ENCODE measurements around the gene PELO. TPM values are rescaled to one million over a fixed set of nuclear protein-coding genes. Genes with fewer than 3 reads are reported as not detected.

PELO gene
- total and polyA plus RNA-seq, 7 experiments from 2014 or later = 4.6 to 16.8 (median 8.4) TPM

- POLR2A ChIA-PET = no interaction called here
- no peak for DNase-seq
- H3K9me3 ChIP-seq (ENCODE audit: control insufficient read depth in 2 of 3, low read length in 3 of 3) = no peaks in the 10 kb centered on the region
- CTCF ChIA-PET = no interaction called here
- Mint-ChIP-seq H3K4me3 (no peak overlapping the region), H3K27me3 (peaks cover 0 to 3% (median 0%) of the 10 kb centered on the region in 5 donors), H3K27ac (no peak overlapping the region), H3K36me3 (peaks cover 0 to 13% (median 8%) of the 10 kb centered on the region in 5 donors), H3K4me1 (peaks cover 5 to 32% (median 24%) of the 10 kb centered on the region in 7 donors), H3K9me3 (no peaks in the 10 kb centered on the region)
- no peaks in the 10 kb centered on the region for H3K27me3 ChIP-seq (ENCODE audit: control insufficient read depth in 2 of 2, insufficient read depth in 2 of 2, low read length in 2 of 2)
- H3K36me3 ChIP-seq (ENCODE audit: control insufficient read depth in 2 of 3, insufficient read depth in 3 of 3, low read length in 3 of 3) = no peaks in the 10 kb centered on the region
- intact Hi-C loops (cut with micrococcal nuclease) = loop anchor here (1.0 to 10.0 kb wide), 2 partner anchors 8 to 1496 kb away; no protein-coding TSS in a partner anchor
- peaks cover 0 to 3% of the 10 kb centered on the region in 2 donors for H3K4me1 ChIP-seq (ENCODE audit: control insufficient read depth in 2 of 2, insufficient read depth in 2 of 2, low read length in 2 of 2)
- H3K4me3 ChIP-seq (ENCODE audit: low read length) = no peak overlapping the region
- H3K27ac ChIP-seq (ENCODE audit: low read depth, low read length) = no peak overlapping the region
- no peak for ATAC-seq
Observed at GRCh38 chr5:52808316-52808901, 20.7 kb downstream of the PELO start.

- Histone ChIP-seq H3K36me3 (ENCODE audit: control insufficient read depth in 2 of 3, insufficient read depth in 3 of 3, low read length in 3 of 3) (no peaks in the 10 kb centered on the region), H3K4me1 (ENCODE audit: control insufficient read depth in 2 of 2, insufficient read depth in 2 of 2, low read length in 2 of 2) (no peaks in the 10 kb centered on the region), H3K9me3 (ENCODE audit: control insufficient read depth in 2 of 3, low read length in 3 of 3) (no peaks in the 10 kb centered on the region), H3K4me3 (ENCODE audit: low read length) (no peak overlapping the region), H3K27me3 (ENCODE audit: control insufficient read depth in 2 of 2, insufficient read depth in 2 of 2, low read length in 2 of 2) (no peaks in the 10 kb centered on the region), H3K27ac (ENCODE audit: low read depth, low read length) (no peak overlapping the region)
- Mint-ChIP-seq H3K4me1 (peaks cover 3 to 23% (median 11%) of the 10 kb centered on the region in 7 donors), H3K27me3 (peaks cover 0 to 7% (median 0%) of the 10 kb centered on the region in 5 donors), H3K36me3 (peaks cover 0 to 8% (median 3%) of the 10 kb centered on the region in 5 donors), H3K27ac (no peak overlapping the region), H3K4me3 (no peak overlapping the region), H3K9me3 (no peaks in the 10 kb centered on the region)
- DNase-seq = no peak
- POLR2A ChIA-PET = no interaction called here
- CTCF ChIA-PET = interaction anchor here (0.5 kb wide), 1 partner anchor 40 kb away, joined by 4 read pairs; no protein-coding TSS in a partner anchor
- intact Hi-C loops (cut with micrococcal nuclease) = loop anchor here in 1 of 2 donors (10.0 kb wide), 1 partner anchor 1495 kb away; no protein-coding TSS in a partner anchor
- peak; percentile 38 for ATAC-seq
Observed at GRCh38 chr5:52809884-52810283, 22.2 kb downstream of the PELO start.

- Histone ChIP-seq H3K27ac (ENCODE audit: low read depth, low read length) (no peak overlapping the region), H3K27me3 (ENCODE audit: control insufficient read depth in 2 of 2, insufficient read depth in 2 of 2, low read length in 2 of 2) (no peaks in the 10 kb centered on the region), H3K9me3 (ENCODE audit: control insufficient read depth in 2 of 3, low read length in 3 of 3) (no peaks in the 10 kb centered on the region), H3K4me1 (ENCODE audit: control insufficient read depth in 2 of 2, insufficient read depth in 2 of 2, low read length in 2 of 2) (no peaks in the 10 kb centered on the region), H3K4me3 (ENCODE audit: low read length) (no peak overlapping the region), H3K36me3 (ENCODE audit: control insufficient read depth in 2 of 3, insufficient read depth in 3 of 3, low read length in 3 of 3) (no peaks in the 10 kb centered on the region)
- POLR2A ChIA-PET = no interaction called here
- CTCF ChIA-PET = interaction anchor here (0.5 kb wide), 1 partner anchor 39 kb away, joined by 4 read pairs; no protein-coding TSS in a partner anchor
- Mint-ChIP-seq H3K4me3 (no peak overlapping the region), H3K9me3 (no peaks in the 10 kb centered on the region), H3K27ac (no peak overlapping the region), H3K36me3 (peaks cover 0 to 3% (median under 1%) of the 10 kb centered on the region in 5 donors), H3K4me1 (peaks cover 0 to 18% (median 6%) of the 10 kb centered on the region in 7 donors), H3K27me3 (peaks cover 0 to 10% (median 0%) of the 10 kb centered on the region in 5 donors)
- no peak for ATAC-seq
- DNase-seq = no peak
- intact Hi-C loops (cut with micrococcal nuclease) = no loop called here
Observed at GRCh38 chr5:52810426-52810825, 22.7 kb downstream of the PELO start.

GRCh38 chr5:52811067-52811749 is 23.5 kb downstream of the PELO start:
- peaks cover 0 to 3% (median 0%) of the 10 kb centered on the region in 5 donors for H3K36me3 Mint-ChIP-seq
- H3K27ac ChIP-seq (ENCODE audit: low read depth, low read length) = no peak overlapping the region
- peak; percentile 81 for ATAC-seq

GRCh38 chr5:52814352-52815148 is 26.8 kb downstream of the PELO start:
- H3K36me3 ChIP-seq (ENCODE audit: control insufficient read depth in 2 of 3, insufficient read depth in 3 of 3, low read length in 3 of 3) = no peaks in the 10 kb centered on the region
- CTCF ChIA-PET = interaction anchor here (0.6 kb wide), 1 partner anchor 44 kb away, joined by 3 read pairs; no protein-coding TSS in a partner anchor

More at GRCh38 chr5:52811067-52811749, 23.5 kb downstream of the PELO start:
- CTCF ChIA-PET = interaction anchor here (1.4 kb wide), 1 partner anchor 118 kb away, joined by 6 read pairs; no protein-coding TSS in a partner anchor
- peaks cover 0 to 18% (median 0%) of the 10 kb centered on the region in 7 donors for H3K4me1 Mint-ChIP-seq
- Histone ChIP-seq H3K4me1 (ENCODE audit: control insufficient read depth in 2 of 2, insufficient read depth in 2 of 2, low read length in 2 of 2) (no peaks in the 10 kb centered on the region), H3K4me3 (ENCODE audit: low read length) (no peak overlapping the region), H3K27me3 (ENCODE audit: control insufficient read depth in 2 of 2, insufficient read depth in 2 of 2, low read length in 2 of 2) (no peaks in the 10 kb centered on the region), H3K36me3 (ENCODE audit: control insufficient read depth in 2 of 3, insufficient read depth in 3 of 3, low read length in 3 of 3) (no peaks in the 10 kb centered on the region), H3K9me3 (ENCODE audit: control insufficient read depth in 2 of 3, low read length in 3 of 3) (no peaks in the 10 kb centered on the region)
- DNase-seq = no peak
- POLR2A ChIA-PET = interaction anchor here (0.9 kb wide), 1 partner anchor 11 kb away, joined by 3 read pairs; no protein-coding TSS in a partner anchor
- no peak overlapping the region for H3K27ac Mint-ChIP-seq
- peaks cover 0 to 10% (median 0%) of the 10 kb centered on the region in 5 donors for H3K27me3 Mint-ChIP-seq
- H3K4me3 Mint-ChIP-seq = no peak overlapping the region
- intact Hi-C loops (cut with micrococcal nuclease) = no loop called here
- no peaks in the 10 kb centered on the region for H3K9me3 Mint-ChIP-seq

GRCh38 chr5:52817818-52818217 is 30.1 kb downstream of the PELO start:
- POLR2A ChIA-PET = no interaction called here

More at GRCh38 chr5:52814352-52815148, 26.8 kb downstream of the PELO start:
- Mint-ChIP-seq H3K27me3 (peaks cover 0 to 10% (median 0%) of the 10 kb centered on the region in 5 donors), H3K4me1 (peaks cover 0 to 9% (median 0%) of the 10 kb centered on the region in 7 donors), H3K27ac (no peak overlapping the region), H3K9me3 (no peaks in the 10 kb centered on the region), H3K4me3 (no peak overlapping the region), H3K36me3 (peaks cover 0 to 3% (median 0%) of the 10 kb centered on the region in 5 donors)
- no peak for ATAC-seq
- H3K27ac ChIP-seq (ENCODE audit: low read depth, low read length) = no peak overlapping the region
- DNase-seq = no peak
- intact Hi-C loops (cut with micrococcal nuclease) = no loop called here
- no peaks in the 10 kb centered on the region for H3K9me3 ChIP-seq (ENCODE audit: control insufficient read depth in 2 of 3, low read length in 3 of 3)
- no peaks in the 10 kb centered on the region for H3K27me3 ChIP-seq (ENCODE audit: control insufficient read depth in 2 of 2, insufficient read depth in 2 of 2, low read length in 2 of 2)
- POLR2A ChIA-PET = no interaction called here
- H3K4me3 ChIP-seq (ENCODE audit: low read length) = no peak overlapping the region
- no peaks in the 10 kb centered on the region for H3K4me1 ChIP-seq (ENCODE audit: control insufficient read depth in 2 of 2, insufficient read depth in 2 of 2, low read length in 2 of 2)

More at GRCh38 chr5:52817818-52818217, 30.1 kb downstream of the PELO start:
- Mint-ChIP-seq H3K4me1 (peaks cover 0 to 6% (median 0%) of the 10 kb centered on the region in 7 donors), H3K27ac (no peak overlapping the region), H3K9me3 (no peaks in the 10 kb centered on the region), H3K36me3 (peaks cover 0 to 3% (median 0%) of the 10 kb centered on the region in 5 donors), H3K4me3 (no peak overlapping the region), H3K27me3 (peaks cover 0 to 10% (median 0%) of the 10 kb centered on the region in 5 donors)
- intact Hi-C loops (cut with micrococcal nuclease) = no loop called here
- Histone ChIP-seq H3K27ac (ENCODE audit: low read depth, low read length) (no peak overlapping the region), H3K36me3 (ENCODE audit: control insufficient read depth in 2 of 3, insufficient read depth in 3 of 3, low read length in 3 of 3) (no peaks in the 10 kb centered on the region), H3K4me1 (ENCODE audit: control insufficient read depth in 2 of 2, insufficient read depth in 2 of 2, low read length in 2 of 2) (no peaks in the 10 kb centered on the region), H3K4me3 (ENCODE audit: low read length) (no peak overlapping the region), H3K9me3 (ENCODE audit: control insufficient read depth in 2 of 3, low read length in 3 of 3) (no peaks in the 10 kb centered on the region), H3K27me3 (ENCODE audit: control insufficient read depth in 2 of 2, insufficient read depth in 2 of 2, low read length in 2 of 2) (no peaks in the 10 kb centered on the region)
- DNase-seq (no peak), ATAC-seq (no peak)
- CTCF ChIA-PET = interaction anchor here (1.0 kb wide), 1 partner anchor 98 kb away, joined by 4 read pairs; no protein-coding TSS in a partner anchor

Measured in naive thymus-derived CD4-positive, alpha-beta T cell (primary cell).